GM12878 (cell line): Measurements from ENCODE around the gene CNTNAP2. TPM values are rescaled to one million over a fixed set of nuclear protein-coding genes. Genes with fewer than 3 reads are reported as not detected.

Source experiments
- ATAC-seq: fragments of 200-7000 bp; cut with Tn5 transposase; 3 replicates; pipeline ENCODE4 v1.9.1; 2020; ENCODE audit warnings: mild to moderate bottlenecking, moderate library complexity
- BruUV-seq: library from RNA; stranded (reverse); fragments of 400-500 nt; replicated peaks from 2 replicates; lab custom pipeline; 2021; lab: Mats Ljungman, UMichigan
- CTCF ChIA-PET: fragments of 300-600 bp; sonication (Branson Sonifier 250); formaldehyde crosslinking; extraction: SDS; loops from one replicate; lab custom pipeline; 2021; ENCODE audit warnings: inconsistent platforms; lab: Yijun Ruan, JAX
- POLR2A ChIA-PET: fragments of 350-600 bp; formaldehyde crosslinking; extraction: SDS; loops from one replicate; lab custom pipeline; 2021; ENCODE audit warnings: inconsistent platforms; lab: Charles Lee
- RAD21 ChIA-PET: fragments of 300-600 bp; sonication (Branson Sonifier 250); formaldehyde crosslinking; loops from one replicate; lab custom pipeline; 2023; ENCODE audit warnings: antibody characterized with exemption; ENCODE audit not compliant: unreplicated experiment; lab: Charles Lee
- SMC1A ChIA-PET: fragments of 300-600 bp; sonication (Branson Sonifier 250); formaldehyde crosslinking; loops from one replicate; lab custom pipeline; 2023; ENCODE audit not compliant: unreplicated experiment, uncharacterized antibody; lab: Charles Lee
- DNase-seq: peaks from one replicate; pipeline ENCODE4 v3.0.0-alpha.2; 2011; ENCODE audit warnings: low read depth, low spot score
- FAIRE-seq: peaks from 3 replicates; lab custom pipeline; 2011; peaks lifted over from hg19 to GRCh38; lab: Jason Lieb, UNC
- H2AFZ ChIP-seq: 2 replicates; pipeline ENCODE4 v1.6.0; 2011; ENCODE audit warnings: low read depth, low read length, control low read depth; ENCODE audit not compliant: control insufficient read depth
- H3K27ac ChIP-seq: 2 replicates; pipeline ENCODE4 v1.5.1; 2011; ENCODE audit warnings: control low read depth; ENCODE audit not compliant: control insufficient read depth, insufficient read depth
- H3K27me3 ChIP-seq, 2 experiments: replicated peaks in 1 of 2; 2 replicates each; pipeline versions ENCODE4 v1.6.0 to v1.6.1; 2011; ENCODE audit warnings: low read length in 1 of 2; ENCODE audit not compliant: control insufficient read depth in 2 of 2, insufficient read depth in 2 of 2
- H3K36me3 ChIP-seq, 2 experiments: 2 replicates each; pipeline ENCODE4 v1.5.1; 2011; ENCODE audit warnings: low read length in 1 of 2; ENCODE audit not compliant: control insufficient read depth in 2 of 2, insufficient read depth in 2 of 2
- H3K4me1 ChIP-seq: 2 replicates; pipeline ENCODE4 v1.6.1; 2011; ENCODE audit warnings: mild to moderate bottlenecking, low read length, moderate library complexity, mixed read lengths; ENCODE audit not compliant: control insufficient read depth, insufficient read depth
- H3K4me2 ChIP-seq: 2 replicates; pipeline ENCODE4 v1.6.0; 2011; ENCODE audit warnings: control low read depth; ENCODE audit not compliant: control insufficient read depth, insufficient read depth
- H3K4me3 ChIP-seq: fragments of 200-600 bp; sonication (generic); 2 replicates; pipeline ENCODE4 v1.5.1; 2016
- H3K79me2 ChIP-seq: 2 replicates; pipeline ENCODE4 v1.6.0; 2011; ENCODE audit warnings: low read length; ENCODE audit not compliant: control insufficient read depth, insufficient read depth
- H3K9ac ChIP-seq: 2 replicates; pipeline ENCODE4 v1.8.0; 2011; ENCODE audit warnings: low read length, control low read depth, mixed read lengths; ENCODE audit not compliant: control insufficient read depth, insufficient read depth
- H3K9me3 ChIP-seq: replicated peaks from 3 replicates; pipeline ENCODE4 v1.5.1; 2011; ENCODE audit warnings: mild to moderate bottlenecking, low read length; ENCODE audit not compliant: control insufficient read depth, insufficient read depth
- H4K20me1 ChIP-seq: 2 replicates; pipeline ENCODE4 v1.6.0; 2011; ENCODE audit not compliant: control insufficient read depth, insufficient read depth
- CBX5 ChIP-seq: sonication (generic); IDR thresholded peaks from 2 replicates; pipeline ENCODE4 v1.6.1; 2016; ENCODE audit warnings: low read depth, moderate library complexity, mild to moderate bottlenecking, inconsistent platforms
- CHD1 ChIP-seq: IDR thresholded peaks from 2 replicates; pipeline ENCODE4 v1.6.1; 2012; ENCODE audit warnings: low read depth, low read length, improper control_type of control experiment
- NRF1 ChIP-seq: conservative IDR thresholded peaks from 2 replicates; pipeline ENCODE4 v1.6.1; 2011; ENCODE audit warnings: mild to moderate bottlenecking, low read depth, low read length, improper control_type of control experiment
- PAX8 ChIP-seq: fragments of 450-650 bp; IDR thresholded peaks from 2 replicates; pipeline ENCODE4 v1.6.1; 2017; ENCODE audit warnings: mild to moderate bottlenecking, moderate library complexity
- SIN3A ChIP-seq: IDR thresholded peaks from 2 replicates; pipeline ENCODE4 v1.6.1; 2012; ENCODE audit warnings: low read depth, low read length, improper control_type of control experiment
- SIX5 ChIP-seq: IDR thresholded peaks from 2 replicates; pipeline ENCODE4 v1.6.1; 2011; ENCODE audit warnings: mild to moderate bottlenecking, low read depth, low read length, moderate library complexity; ENCODE audit not compliant: severe bottlenecking
- STAT1 ChIP-seq: fragments of 450-650 bp; conservative IDR thresholded peaks from 2 replicates; pipeline ENCODE4 v1.6.1; 2014; ENCODE audit warnings: antibody characterized with exemption, mild to moderate bottlenecking
- STAT3 ChIP-seq: IDR thresholded peaks from 2 replicates; pipeline ENCODE4 v1.6.1; 2011; ENCODE audit warnings: low read depth, low read length, improper control_type of control experiment
- SUZ12 ChIP-seq: fragments of 200-600 bp; sonication (generic); IDR thresholded peaks from one replicate; pipeline ENCODE4 v1.6.1; 2018; ENCODE audit warnings: antibody characterized with exemption, mild to moderate bottlenecking; ENCODE audit not compliant: unreplicated experiment
- TCF3 ChIP-seq: IDR thresholded peaks from 2 replicates; pipeline ENCODE4 v1.6.1; 2012; ENCODE audit warnings: low read depth, mild to moderate bottlenecking, low read length, borderline replicate concordance; ENCODE audit not compliant: insufficient read depth
- ZNF384 ChIP-seq: IDR thresholded peaks from 2 replicates; pipeline ENCODE4 v1.6.1; 2012; ENCODE audit warnings: low read depth, mild to moderate bottlenecking, low read length, improper control_type of control experiment, borderline replicate concordance
- ZSCAN29 ChIP-seq: fragments of 450-650 bp; IDR thresholded peaks from 2 replicates; pipeline ENCODE4 v1.6.1; 2017; ENCODE audit warnings: mild to moderate bottlenecking, moderate library complexity
- WGBS: methylation state at CpG from one replicate; pipeline ENCODE4 v1.1.6; 2016; ENCODE audit warnings: low lambda C conversion rate; ENCODE audit not compliant: insufficient replicate concordance, insufficient coverage; ENCODE audit errors: missing lambda C conversion rate; 5-methylcytosine and 5-hydroxymethylcytosine counted together
- in situ Hi-C: fragments of 300-500 bp; cut with MboI; formaldehyde crosslinking; loops from 9 replicates; pipeline ENCODE4 v1.14.3; 2018; ENCODE audit warnings: mixed read lengths
- intact Hi-C: fragments of 100-400 bp; cut with micrococcal nuclease; formaldehyde crosslinking; loops from one replicate; pipeline ENCODE4 v1.14.2; 2022; ENCODE audit not compliant: unreplicated experiment
- polyA plus RNA-seq, 11 experiments: library from polyadenylated mRNA; depleted of rRNA in 4 of 11; unstranded in 6 of 11; stranded (reverse) in 5 of 11; fragments of >200 nt; fragmentation: Nextera tagmentation in 4 of 11; fragmentation: Illumina TruSeq in 1 of 11; extraction: Ambion mirVana in 4 of 11; extraction: Trizol in 1 of 11; gene quantifications; 1 replicate in 1 of 11; 2 replicates in 10 of 11; pipeline versions ENCODE4 v1.2.1 to v1.2.3, GENCODE V29; 2011 to 2016; ENCODE audit warnings: inconsistent platforms in 2 of 11, missing spikeins in 2 of 11, low read depth in 1 of 11
- total RNA-seq, 4 experiments: library from RNA; depleted of rRNA in 3 of 4; stranded (reverse); fragments of >200 nt in 3 of 4; fragmentation: Illumina TruSeq in 1 of 4; extraction: Trizol in 1 of 4; gene quantifications; 2 replicates each; pipeline versions ENCODE4 v1.2.1 to v1.2.3, GENCODE V29; 2013 to 2021
- TF ChIP-seq, protein P1 (sequence below): fragments of 150-350 bp; IDR thresholded peaks from 2 replicates; pipeline ENCODE4 v1.6.1; 2014; ENCODE audit warnings: mild to moderate bottlenecking, low read depth, low read length
- TF ChIP-seq, protein P2 (sequence below): fragments of 450-650 bp; IDR thresholded peaks from 2 replicates; pipeline ENCODE4 v1.6.1; 2017; ENCODE audit warnings: mild to moderate bottlenecking
- TF ChIP-seq, protein P3 (sequence below): IDR thresholded peaks from 2 replicates; pipeline ENCODE4 v1.6.1; 2011; ENCODE audit warnings: borderline replicate concordance, low read depth, mild to moderate bottlenecking, moderate library complexity, mixed read lengths, low read length; ENCODE audit not compliant: insufficient read depth; ENCODE audit errors: extremely low read length

The CNTNAP2 gene
- total and polyA plus RNA-seq, 10 of the 15 experiments (the other 5 are each of a cell fraction or from before 2014, with no cell fraction given): 0.03 to 0.08 (median 0.03) TPM; not detected in 7

DNA sequence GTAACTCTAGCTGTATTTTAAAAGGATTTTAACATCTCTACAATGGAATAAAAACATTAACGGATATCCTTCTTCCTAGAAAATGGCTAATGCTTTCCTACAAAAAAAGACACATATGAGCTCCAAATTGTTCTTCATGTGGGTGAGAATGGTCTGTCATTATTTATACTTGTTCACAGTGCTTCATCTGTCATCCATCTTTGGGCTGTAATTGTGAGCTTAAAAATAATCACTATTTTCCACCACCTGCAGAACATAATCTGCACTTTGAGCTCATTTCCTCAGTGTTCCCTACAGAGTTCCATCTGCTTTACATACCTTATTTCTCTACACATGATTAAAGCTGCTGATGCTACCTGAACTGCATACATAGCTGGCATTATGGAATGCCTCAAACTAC, 1494.8 kb downstream of the CNTNAP2 start:
- H3K27ac ChIP-seq: no peak overlapping the region
- RAD21 ChIA-PET: no interaction called here
- SMC1A ChIA-PET: interaction anchor here (1.4 kb wide), 1 partner anchor 9 kb away, joined by 4 read pairs; no protein-coding TSS in a partner anchor
- H3K4me2 ChIP-seq: no peak overlapping the region
- H3K9ac ChIP-seq: no peak overlapping the region
- no peaks in the 10 kb centered on the region for H3K36me3 ChIP-seq
- TF ChIP-seq STAT1: no peak
- FAIRE-seq (no peak), ATAC-seq (no peak), DNase-seq (no peak)
- no peak overlapping the region for H2AFZ ChIP-seq
- no peaks in the 10 kb centered on the region for H3K9me3 ChIP-seq
- CTCF ChIA-PET: no interaction called here
- H3K79me2 ChIP-seq: no peaks in the 10 kb centered on the region
- no peak overlapping the region for H3K4me3 ChIP-seq
- no peaks in the 10 kb centered on the region for H3K27me3 ChIP-seq
- WGBS: 79% methylated on average over 1 of the region's 1 CpG
- H3K4me1 ChIP-seq: no peaks in the 10 kb centered on the region
- no TSS peak for BruUV-seq
- no peaks in the 10 kb centered on the region for H4K20me1 ChIP-seq
- POLR2A ChIA-PET: no interaction called here
- in situ Hi-C loops: no loop called here
- intact Hi-C loops: no loop called here

DNA sequence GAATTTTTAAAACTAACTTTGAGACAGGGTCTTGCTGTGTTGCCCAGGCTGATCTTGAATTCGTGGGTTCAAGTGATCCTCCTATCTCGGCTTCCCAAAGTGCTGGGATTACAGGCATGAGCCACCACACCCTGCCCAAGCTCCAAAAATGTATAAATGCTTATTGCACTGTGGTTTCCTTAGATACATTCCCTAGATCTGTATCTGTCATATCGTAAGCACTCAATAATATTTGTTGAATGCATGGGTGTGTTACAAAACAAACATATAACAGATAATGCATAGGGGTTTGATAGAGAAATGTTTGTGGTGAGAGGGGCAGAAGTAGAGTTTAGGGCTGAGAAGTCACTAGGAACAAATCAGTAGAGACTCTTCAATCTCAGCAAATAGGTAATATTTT, 1518.7 kb downstream of the CNTNAP2 start:
- 8% methylated on average over 3 of the region's 3 CpGs for WGBS
- BruUV-seq: no TSS peak
- no peak for FAIRE-seq

More for the DNA sequence above, 1518.7 kb downstream of the CNTNAP2 start:
- Histone ChIP-seq H3K27ac (no peak overlapping the region), H3K4me3 (no peak overlapping the region), H3K4me1 (no peaks in the 10 kb centered on the region), H3K27me3 (no peaks in the 10 kb centered on the region), H2AFZ (no peak overlapping the region), H3K36me3 (no peaks in the 10 kb centered on the region), H3K9me3 (no peaks in the 10 kb centered on the region), H3K4me2 (no peak overlapping the region), H3K9ac (no peak overlapping the region), H3K79me2 (no peaks in the 10 kb centered on the region), H4K20me1 (no peaks in the 10 kb centered on the region)
- ChIA-PET RAD21 (no interaction called here), SMC1A (no interaction called here), CTCF (no interaction called here), POLR2A (no interaction called here)
- in situ Hi-C loops: no loop called here
- DNase-seq (no peak), ATAC-seq (no peak)
- intact Hi-C loops: no loop called here
- TF ChIP-seq CBX5 (no peak), ZNF384 (no peak), CHD1 (no peak), TCF3 (no peak), SUZ12 (no peak), ZSCAN29 (no peak), SIN3A (no peak), SIX5 (no peak), NRF1 (no peak), STAT3 (no peak), PAX8 (no peak)
- TF ChIP-seq, protein P1, sequence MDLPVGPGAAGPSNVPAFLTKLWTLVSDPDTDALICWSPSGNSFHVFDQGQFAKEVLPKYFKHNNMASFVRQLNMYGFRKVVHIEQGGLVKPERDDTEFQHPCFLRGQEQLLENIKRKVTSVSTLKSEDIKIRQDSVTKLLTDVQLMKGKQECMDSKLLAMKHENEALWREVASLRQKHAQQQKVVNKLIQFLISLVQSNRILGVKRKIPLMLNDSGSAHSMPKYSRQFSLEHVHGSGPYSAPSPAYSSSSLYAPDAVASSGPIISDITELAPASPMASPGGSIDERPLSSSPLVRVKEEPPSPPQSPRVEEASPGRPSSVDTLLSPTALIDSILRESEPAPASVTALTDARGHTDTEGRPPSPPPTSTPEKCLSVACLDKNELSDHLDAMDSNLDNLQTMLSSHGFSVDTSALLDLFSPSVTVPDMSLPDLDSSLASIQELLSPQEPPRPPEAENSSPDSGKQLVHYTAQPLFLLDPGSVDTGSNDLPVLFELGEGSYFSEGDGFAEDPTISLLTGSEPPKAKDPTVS: no peak
- TF ChIP-seq, protein P2, sequence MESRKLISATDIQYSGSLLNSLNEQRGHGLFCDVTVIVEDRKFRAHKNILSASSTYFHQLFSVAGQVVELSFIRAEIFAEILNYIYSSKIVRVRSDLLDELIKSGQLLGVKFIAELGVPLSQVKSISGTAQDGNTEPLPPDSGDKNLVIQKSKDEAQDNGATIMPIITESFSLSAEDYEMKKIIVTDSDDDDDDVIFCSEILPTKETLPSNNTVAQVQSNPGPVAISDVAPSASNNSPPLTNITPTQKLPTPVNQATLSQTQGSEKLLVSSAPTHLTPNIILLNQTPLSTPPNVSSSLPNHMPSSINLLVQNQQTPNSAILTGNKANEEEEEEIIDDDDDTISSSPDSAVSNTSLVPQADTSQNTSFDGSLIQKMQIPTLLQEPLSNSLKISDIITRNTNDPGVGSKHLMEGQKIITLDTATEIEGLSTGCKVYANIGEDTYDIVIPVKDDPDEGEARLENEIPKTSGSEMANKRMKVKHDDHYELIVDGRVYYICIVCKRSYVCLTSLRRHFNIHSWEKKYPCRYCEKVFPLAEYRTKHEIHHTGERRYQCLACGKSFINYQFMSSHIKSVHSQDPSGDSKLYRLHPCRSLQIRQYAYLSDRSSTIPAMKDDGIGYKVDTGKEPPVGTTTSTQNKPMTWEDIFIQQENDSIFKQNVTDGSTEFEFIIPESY: no peak
- TF ChIP-seq, protein P3, sequence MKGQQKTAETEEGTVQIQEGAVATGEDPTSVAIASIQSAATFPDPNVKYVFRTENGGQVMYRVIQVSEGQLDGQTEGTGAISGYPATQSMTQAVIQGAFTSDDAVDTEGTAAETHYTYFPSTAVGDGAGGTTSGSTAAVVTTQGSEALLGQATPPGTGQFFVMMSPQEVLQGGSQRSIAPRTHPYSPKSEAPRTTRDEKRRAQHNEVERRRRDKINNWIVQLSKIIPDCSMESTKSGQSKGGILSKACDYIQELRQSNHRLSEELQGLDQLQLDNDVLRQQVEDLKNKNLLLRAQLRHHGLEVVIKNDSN: no peak
